NT2/D1 (cell line): ENCODE data around the gene METTL9.
"Not testable (repeated sequence)": the region's sequence is repeated elsewhere in the genome, so short reads cannot be mapped to it uniquely, and the experiment has no call there.

Source experiments
- SUZ12 ChIP-seq: IDR thresholded peaks from 2 replicates; pipeline ENCODE4 v1.6.1; 2011; ENCODE audit not compliant: insufficient read length, insufficient read depth; ENCODE audit errors: extremely low read depth
- YY1 ChIP-seq: IDR thresholded peaks from 2 replicates; pipeline ENCODE4 v1.6.1; 2011; ENCODE audit not compliant: insufficient read length, insufficient read depth

GRCh38 chr16:21580131-21580530 is 19.2 kb upstream of the METTL9 start:
- not testable (repeated sequence) for TF ChIP-seq SUZ12, YY1
